Bronchus fibroblast of lung (primary cell): ENCODE data around the gene DTNA. TPM values are rescaled to one million over a fixed set of nuclear protein-coding genes. Genes with fewer than 3 reads are reported as not detected.

Experiments
- total RNA-seq: library from RNA; depleted of rRNA; stranded (reverse); fragments of >200 nt; gene quantifications from 2 replicates; pipeline ENCODE4 v1.2.3, GENCODE V29; 2015

Gene DTNA
- total RNA-seq, result 8.3 and 10.4 TPM in 2 replicates

DNA sequence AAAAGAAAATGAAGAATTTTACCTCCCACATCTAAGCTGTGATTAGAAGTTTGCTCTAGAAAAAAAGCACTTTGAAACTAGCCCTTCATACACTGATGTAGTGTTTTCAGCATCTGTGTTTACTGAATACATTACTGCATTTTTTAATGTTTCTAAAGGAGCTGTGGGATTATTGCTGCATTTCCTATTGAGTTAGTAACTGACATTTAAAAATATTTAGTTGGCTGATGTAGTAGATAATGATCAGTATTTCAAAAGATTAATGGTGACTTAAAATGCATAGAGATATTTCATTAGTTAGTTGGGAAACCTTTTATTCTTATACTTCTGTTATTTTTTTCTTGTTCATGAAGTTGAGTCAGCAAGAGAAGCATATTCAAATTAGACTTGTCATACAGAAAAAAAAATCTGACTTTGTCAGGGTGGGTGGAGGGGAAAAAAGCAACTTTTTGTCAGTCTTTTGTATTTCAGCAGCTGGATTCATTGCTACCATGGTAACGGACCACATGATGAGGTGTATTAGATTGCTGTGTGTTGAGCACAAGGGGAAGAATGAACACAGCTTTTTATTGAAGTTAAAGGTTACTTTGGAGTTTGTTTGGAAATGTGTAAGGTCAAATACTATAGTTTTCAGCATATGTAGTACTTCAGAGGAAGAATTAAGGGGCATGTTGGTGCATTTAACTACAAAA is at the start of gene DTNA:
TSS of gene DTNA (plus strand) at position 549 of the 692 bp plus-strand sequence. CDS start 45,679 bp downstream, outside the sequence.

